Dendritic cell treated with granulocyte-macrophage colony-stimulating factor and Interleukin-4, amounts not matched to agents 40 ng/mL and 50 ng/mL, for 4 days (primary cell): ENCODE results near the gene AFDN.

Source experiments
- H3K27ac Mint-ChIP-seq: one replicate; pipeline ENCODE4 v1.8.0; 2022; ENCODE audit warnings: mild to moderate bottlenecking, mixed read lengths
- H3K27me3 Mint-ChIP-seq: one replicate; pipeline ENCODE4 v1.8.0; 2022; ENCODE audit warnings: mild to moderate bottlenecking, mixed read lengths
- H3K36me3 Mint-ChIP-seq: one replicate; pipeline ENCODE4 v1.8.0; 2022; ENCODE audit warnings: low read depth, mixed read lengths
- H3K4me1 Mint-ChIP-seq: one replicate; pipeline ENCODE4 v1.8.0; 2022; ENCODE audit warnings: low read depth, mixed read lengths
- H3K4me3 Mint-ChIP-seq: one replicate; pipeline ENCODE4 v1.8.0; 2022; ENCODE audit warnings: mild to moderate bottlenecking, moderate library complexity, mixed read lengths
- H3K9me3 Mint-ChIP-seq: one replicate; pipeline ENCODE4 v1.8.0; 2022; ENCODE audit warnings: mixed read lengths
- intact Hi-C: fragments of 100-400 bp; cut with micrococcal nuclease; formaldehyde crosslinking; loops from one replicate; pipeline ENCODE4 v1.15.0; 2022

AFDN gene, protein sequence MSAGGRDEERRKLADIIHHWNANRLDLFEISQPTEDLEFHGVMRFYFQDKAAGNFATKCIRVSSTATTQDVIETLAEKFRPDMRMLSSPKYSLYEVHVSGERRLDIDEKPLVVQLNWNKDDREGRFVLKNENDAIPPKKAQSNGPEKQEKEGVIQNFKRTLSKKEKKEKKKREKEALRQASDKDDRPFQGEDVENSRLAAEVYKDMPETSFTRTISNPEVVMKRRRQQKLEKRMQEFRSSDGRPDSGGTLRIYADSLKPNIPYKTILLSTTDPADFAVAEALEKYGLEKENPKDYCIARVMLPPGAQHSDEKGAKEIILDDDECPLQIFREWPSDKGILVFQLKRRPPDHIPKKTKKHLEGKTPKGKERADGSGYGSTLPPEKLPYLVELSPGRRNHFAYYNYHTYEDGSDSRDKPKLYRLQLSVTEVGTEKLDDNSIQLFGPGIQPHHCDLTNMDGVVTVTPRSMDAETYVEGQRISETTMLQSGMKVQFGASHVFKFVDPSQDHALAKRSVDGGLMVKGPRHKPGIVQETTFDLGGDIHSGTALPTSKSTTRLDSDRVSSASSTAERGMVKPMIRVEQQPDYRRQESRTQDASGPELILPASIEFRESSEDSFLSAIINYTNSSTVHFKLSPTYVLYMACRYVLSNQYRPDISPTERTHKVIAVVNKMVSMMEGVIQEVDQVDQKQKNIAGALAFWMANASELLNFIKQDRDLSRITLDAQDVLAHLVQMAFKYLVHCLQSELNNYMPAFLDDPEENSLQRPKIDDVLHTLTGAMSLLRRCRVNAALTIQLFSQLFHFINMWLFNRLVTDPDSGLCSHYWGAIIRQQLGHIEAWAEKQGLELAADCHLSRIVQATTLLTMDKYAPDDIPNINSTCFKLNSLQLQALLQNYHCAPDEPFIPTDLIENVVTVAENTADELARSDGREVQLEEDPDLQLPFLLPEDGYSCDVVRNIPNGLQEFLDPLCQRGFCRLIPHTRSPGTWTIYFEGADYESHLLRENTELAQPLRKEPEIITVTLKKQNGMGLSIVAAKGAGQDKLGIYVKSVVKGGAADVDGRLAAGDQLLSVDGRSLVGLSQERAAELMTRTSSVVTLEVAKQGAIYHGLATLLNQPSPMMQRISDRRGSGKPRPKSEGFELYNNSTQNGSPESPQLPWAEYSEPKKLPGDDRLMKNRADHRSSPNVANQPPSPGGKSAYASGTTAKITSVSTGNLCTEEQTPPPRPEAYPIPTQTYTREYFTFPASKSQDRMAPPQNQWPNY (N-terminal part only)

DNA sequence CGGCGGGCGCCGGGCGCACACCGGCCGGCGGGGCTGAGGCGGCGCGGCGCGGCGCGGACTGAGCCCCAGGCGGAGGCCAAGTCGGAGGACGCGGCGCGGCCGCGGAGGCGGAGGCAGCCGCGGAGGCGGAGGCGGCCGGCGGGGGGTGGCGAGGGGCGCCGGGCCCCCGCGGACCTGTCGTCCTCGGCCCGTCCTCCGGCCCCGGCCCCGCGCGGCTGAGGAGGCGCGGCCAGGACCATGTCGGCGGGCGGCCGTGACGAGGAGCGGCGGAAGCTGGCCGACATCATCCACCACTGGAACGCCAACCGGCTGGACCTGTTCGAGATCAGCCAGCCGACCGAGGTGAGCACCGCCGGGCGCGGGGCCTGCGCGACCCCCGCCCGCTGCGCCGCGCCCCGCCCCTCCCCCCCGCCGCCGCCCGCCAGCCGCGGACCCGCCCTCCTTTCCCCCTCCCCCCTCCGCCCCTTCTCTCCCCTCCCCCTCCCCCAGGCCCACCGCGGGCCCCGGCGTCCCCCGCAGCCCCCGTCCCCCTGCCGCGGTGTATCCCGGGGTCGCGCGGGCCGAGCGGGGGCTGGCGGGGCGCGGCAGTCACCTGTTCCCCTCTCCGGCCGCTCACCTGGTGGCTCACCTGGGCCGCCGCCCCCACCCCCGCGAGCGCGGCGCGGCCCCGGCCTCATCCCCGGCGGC, at the start of gene AFDN:
TSS of gene AFDN (plus strand) at position 16 of the 687 bp plus-strand sequence. CDS start at position 238, 222 bp downstream.
- peaks cover 13% of the 10 kb centered on the region for H3K36me3 Mint-ChIP-seq
- intact Hi-C loops = loop anchor here (10.0 kb wide), 1 partner anchor 1388 kb away; no protein-coding TSS in a partner anchor
- peak within 1 kb of the TSS; percentile 81 for H3K4me3 Mint-ChIP-seq
- peaks cover 28% of the 10 kb centered on the region for H3K4me1 Mint-ChIP-seq
- no peaks in the 10 kb centered on the region for H3K9me3 Mint-ChIP-seq
- H3K27ac Mint-ChIP-seq = peak within 1 kb of the TSS; percentile 72
- H3K27me3 Mint-ChIP-seq = peaks cover 68% of the 10 kb centered on the region

DNA sequence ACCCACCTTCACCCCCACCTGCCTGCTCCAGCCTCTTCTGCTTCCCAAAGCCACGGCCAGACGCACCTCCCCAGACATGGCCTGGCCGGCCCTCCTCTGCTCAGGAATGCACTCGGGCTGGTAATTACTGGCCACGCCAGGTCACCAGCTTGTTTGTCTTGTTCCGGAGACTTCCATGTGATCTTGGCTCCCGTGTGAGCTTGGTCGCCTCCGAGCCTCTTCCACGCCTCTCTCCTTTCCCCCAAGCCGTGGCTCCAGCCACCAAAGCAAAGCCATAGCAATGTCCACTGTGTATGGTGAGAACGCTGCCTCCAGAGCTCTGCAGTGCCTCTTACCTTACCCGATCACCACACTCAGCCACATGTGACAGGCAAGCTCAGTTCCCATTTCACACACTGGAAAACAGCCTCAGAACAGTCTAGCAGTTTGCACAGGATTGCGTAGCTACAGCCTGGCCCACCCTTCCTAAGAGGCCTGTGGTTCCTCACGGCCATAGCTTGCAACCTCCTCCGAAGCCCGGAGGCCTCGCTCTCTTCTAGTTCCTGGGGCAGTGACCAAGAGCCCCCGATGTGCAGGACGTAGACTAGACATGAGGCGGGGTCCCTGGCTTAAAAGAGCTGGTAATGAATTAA, 48.1 kb upstream of the AFDN start:
- intact Hi-C loops = no loop called here
- Mint-ChIP-seq H3K4me3 (no peak overlapping the region), H3K4me1 (no peaks in the 10 kb centered on the region), H3K36me3 (no peaks in the 10 kb centered on the region), H3K9me3 (no peaks in the 10 kb centered on the region), H3K27ac (no peak overlapping the region), H3K27me3 (peaks cover 6% of the 10 kb centered on the region)

DNA sequence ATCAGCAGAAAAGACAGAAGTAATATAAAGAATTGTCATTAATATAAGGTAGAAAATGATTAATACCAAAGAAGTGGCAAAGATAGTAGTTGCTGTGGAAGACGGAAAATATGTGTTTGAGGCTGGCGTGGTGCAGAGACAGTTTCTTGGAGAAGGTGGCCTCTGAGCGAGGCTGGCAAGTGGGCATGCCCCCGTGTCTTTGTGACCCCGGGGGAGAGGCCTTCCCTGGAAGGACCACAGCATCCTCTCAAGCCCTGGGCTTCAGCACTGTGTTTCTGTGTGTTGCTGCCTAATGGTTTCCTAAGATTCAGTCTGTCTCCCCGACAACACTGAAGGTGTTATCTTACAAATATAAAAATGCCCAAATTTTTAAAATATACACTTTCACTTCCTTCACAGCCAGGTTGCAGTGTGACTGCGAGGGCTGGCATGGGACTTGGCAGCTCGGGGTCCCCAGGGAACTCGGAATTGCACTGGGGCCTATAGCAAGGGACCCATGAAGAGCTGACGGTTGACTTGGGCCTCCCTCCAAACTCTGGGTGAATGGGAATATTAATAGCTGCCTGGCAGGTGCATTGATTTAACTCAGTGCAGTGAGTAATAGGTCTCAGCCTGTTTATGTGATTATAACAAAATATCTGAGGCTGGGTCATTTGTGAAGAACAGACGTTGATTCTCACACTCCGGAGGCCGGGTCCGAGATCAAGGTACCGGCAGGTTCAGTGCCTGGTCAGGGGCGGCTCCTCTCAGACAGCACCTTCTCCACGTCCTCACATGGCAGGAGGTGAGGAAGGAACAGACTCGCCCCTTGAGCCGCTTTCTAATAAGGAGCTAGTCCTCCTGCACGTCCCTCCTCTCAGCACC, 47.4 kb upstream of the AFDN start:
- no peak overlapping the region for H3K4me3 Mint-ChIP-seq
- H3K27me3 Mint-ChIP-seq = peaks cover 4% of the 10 kb centered on the region
- no peaks in the 10 kb centered on the region for H3K4me1 Mint-ChIP-seq
- intact Hi-C loops = no loop called here
- H3K27ac Mint-ChIP-seq = no peak overlapping the region
- no peaks in the 10 kb centered on the region for H3K36me3 Mint-ChIP-seq
- no peaks in the 10 kb centered on the region for H3K9me3 Mint-ChIP-seq

DNA sequence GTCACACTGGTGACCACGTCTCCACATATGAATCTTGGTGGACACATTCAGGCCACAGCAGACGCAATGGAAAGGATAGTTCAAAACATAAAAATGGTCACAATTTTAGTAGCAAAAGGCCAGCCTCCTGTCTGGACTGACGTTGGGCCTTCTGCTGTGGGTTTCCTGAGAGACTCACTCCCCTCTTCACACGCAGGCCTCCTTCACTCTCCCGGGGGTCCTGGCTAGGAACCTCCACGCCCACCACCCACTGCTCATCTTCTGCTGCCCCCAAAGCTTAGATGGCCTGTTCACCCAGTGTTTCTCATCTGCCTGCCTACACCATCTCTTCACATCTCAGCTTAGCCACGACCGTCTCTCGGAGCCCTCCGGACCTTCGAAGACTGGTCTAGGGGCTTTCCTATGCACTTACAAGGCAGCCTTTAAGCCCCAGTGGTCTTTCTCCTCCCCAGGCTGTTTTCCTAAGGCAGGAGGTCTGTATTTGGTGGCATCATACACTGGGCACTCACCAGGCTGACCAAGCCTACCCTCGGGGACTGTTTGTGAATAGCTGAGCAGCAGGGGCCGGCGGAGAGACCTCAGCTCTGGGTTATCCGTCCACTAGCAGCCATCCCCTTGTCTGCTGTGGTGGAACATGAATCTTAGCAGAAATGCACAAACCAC, 46.6 kb upstream of the AFDN start:
- H3K4me3 Mint-ChIP-seq = no peak overlapping the region
- no peaks in the 10 kb centered on the region for H3K4me1 Mint-ChIP-seq
- no peak overlapping the region for H3K27ac Mint-ChIP-seq
- intact Hi-C loops = no loop called here
- H3K9me3 Mint-ChIP-seq = no peaks in the 10 kb centered on the region
- H3K27me3 Mint-ChIP-seq = peaks cover 4% of the 10 kb centered on the region
- H3K36me3 Mint-ChIP-seq = no peaks in the 10 kb centered on the region

DNA sequence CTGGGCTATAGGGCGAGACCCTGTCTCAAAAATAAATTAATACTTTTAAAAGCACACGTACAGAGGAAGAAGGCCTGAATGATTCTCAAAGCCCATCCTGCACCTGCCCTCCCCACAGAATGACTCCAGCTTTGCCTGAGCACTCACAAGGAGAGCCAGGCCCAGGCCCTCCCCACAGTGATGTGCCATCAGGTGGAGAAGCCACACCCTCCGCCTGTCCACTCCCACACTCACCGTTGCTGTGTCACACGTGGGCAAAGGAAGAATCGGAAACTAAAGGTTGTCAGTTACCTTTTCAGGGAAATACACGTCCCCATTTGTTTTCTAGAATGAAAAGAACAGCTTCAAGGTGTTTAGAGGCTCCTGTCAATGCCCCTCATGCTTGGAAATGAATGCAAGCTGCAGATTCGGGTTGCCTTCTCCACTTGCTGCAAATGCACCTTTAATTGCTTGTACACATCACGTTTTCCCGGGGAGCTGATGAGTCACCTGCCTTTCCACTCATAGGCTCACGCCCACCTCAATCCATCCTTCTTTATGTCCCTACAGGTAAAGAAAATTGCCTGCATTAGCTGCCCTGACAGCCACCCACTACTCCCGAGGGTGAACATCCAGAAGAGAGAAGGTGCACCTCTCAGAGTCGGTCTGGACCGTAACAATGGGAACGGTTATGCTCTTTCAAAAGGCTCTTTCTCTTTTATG, 45.5 kb upstream of the AFDN start:
- Mint-ChIP-seq H3K4me3 (no peak overlapping the region), H3K27ac (no peak overlapping the region), H3K27me3 (peaks cover 4% of the 10 kb centered on the region), H3K4me1 (no peaks in the 10 kb centered on the region), H3K9me3 (no peaks in the 10 kb centered on the region), H3K36me3 (no peaks in the 10 kb centered on the region)
- intact Hi-C loops = no loop called here

DNA sequence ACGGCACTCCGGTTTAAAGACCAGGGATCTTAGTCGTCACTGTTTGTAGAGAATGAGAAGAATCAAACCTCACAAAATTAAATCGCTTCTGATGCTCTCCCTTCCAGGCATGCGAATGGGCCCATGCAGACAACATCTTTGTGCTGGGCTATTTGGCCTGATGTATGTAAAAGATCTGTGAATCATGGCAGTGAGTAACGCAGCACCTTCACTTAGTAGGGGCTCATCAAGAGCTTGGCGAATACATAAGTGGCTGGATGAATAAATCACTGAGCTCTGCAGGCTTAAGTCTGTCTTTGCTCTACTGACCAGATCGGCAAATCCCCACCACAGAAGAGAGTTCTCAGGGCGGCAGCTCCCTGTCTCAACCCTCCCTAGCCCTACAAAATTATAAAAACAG, 44.8 kb upstream of the AFDN start:
- H3K4me1 Mint-ChIP-seq = no peaks in the 10 kb centered on the region
- intact Hi-C loops = no loop called here
- H3K9me3 Mint-ChIP-seq = no peaks in the 10 kb centered on the region
- H3K36me3 Mint-ChIP-seq = no peaks in the 10 kb centered on the region
- no peak overlapping the region for H3K27ac Mint-ChIP-seq
- peaks cover 2% of the 10 kb centered on the region for H3K27me3 Mint-ChIP-seq
- H3K4me3 Mint-ChIP-seq = no peak overlapping the region

DNA sequence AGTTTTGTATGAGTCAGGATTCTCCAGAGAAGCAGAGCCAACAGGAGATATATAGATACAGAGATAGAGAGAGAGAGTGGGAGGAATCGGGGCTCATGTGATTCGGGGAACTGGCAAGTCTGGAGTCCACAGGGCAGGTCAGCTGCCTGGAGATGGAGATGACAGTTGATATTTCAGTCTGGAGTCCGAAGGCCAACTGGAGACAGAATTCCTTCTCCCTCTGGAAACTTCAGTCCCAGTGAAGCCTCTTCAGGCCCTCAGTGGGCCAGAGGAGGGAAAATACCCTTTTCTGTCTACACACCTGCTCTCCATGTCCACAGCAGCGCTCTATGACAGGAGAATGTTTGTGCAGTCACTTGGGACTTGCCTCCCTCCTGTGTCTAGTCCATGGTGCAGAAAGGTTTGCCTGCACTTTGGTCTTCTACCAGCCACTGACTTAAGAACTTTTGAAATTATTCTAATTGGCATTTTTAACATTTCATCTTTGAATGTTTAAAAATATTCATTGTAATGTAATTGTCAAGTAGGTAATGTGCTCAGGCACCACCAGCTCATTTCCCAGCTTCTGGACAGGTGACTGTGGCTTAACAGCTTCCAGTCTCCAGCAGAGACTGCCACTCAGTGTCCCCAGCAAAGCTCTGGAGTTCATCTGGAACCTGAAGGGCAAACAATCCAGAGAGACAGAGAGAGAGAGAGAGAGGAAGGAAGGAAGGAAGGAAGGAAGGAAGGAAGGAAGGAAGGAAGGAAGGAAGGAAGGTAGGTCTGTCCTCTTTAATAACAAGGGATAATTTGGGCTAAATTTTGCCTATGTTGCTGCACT, 43.8 kb upstream of the AFDN start:
- no peak overlapping the region for H3K4me3 Mint-ChIP-seq
- no peaks in the 10 kb centered on the region for H3K4me1 Mint-ChIP-seq
- H3K27ac Mint-ChIP-seq = no peak overlapping the region
- H3K9me3 Mint-ChIP-seq = no peaks in the 10 kb centered on the region
- peaks cover 1% of the 10 kb centered on the region for H3K27me3 Mint-ChIP-seq
- H3K36me3 Mint-ChIP-seq = no peaks in the 10 kb centered on the region
- intact Hi-C loops = no loop called here

DNA sequence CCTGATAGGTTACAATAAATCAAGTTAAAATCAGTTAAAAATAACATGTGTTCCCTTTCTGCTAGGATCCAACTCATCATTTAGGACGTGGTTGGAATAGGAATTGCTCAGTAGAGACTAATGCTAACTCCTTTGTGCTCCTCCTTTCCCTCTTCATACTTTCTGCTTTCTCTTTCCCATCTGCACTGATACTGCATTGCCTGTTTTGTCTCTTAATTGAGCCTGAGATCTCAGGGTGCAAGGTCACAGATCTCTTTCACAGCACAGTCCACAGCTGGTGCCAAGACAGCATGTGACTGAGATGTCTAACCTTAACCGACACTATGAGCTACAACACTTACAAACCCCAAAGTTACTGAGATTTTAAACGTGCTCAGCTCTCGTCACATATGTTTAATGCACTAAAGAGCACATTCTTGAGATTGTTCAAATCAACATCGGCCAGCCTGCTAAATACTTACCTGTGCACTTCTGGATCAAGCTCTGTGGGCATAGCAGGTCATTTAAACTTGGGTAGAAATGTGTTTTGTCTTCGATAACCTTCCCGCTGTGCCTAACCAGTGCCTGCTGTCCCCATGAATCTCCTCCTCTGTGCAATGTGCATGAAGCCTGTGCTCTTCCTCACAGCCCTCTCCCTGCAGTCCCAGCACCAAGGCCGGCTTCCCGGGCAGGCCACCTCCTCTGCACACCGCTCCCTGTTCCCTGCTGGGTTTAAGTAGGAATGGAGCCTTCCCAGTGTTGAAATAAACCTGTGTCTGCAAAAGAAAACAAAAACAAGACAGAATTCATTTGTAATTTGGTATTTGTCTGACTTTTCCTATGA, 39.6 kb upstream of the AFDN start:
- H3K36me3 Mint-ChIP-seq = no peaks in the 10 kb centered on the region
- H3K27me3 Mint-ChIP-seq = peaks cover 4% of the 10 kb centered on the region
- H3K27ac Mint-ChIP-seq = no peak overlapping the region
- no peak overlapping the region for H3K4me3 Mint-ChIP-seq
- H3K4me1 Mint-ChIP-seq = peaks cover 13% of the 10 kb centered on the region
- H3K9me3 Mint-ChIP-seq = peaks cover under 1% of the 10 kb centered on the region
- intact Hi-C loops = no loop called here

DNA sequence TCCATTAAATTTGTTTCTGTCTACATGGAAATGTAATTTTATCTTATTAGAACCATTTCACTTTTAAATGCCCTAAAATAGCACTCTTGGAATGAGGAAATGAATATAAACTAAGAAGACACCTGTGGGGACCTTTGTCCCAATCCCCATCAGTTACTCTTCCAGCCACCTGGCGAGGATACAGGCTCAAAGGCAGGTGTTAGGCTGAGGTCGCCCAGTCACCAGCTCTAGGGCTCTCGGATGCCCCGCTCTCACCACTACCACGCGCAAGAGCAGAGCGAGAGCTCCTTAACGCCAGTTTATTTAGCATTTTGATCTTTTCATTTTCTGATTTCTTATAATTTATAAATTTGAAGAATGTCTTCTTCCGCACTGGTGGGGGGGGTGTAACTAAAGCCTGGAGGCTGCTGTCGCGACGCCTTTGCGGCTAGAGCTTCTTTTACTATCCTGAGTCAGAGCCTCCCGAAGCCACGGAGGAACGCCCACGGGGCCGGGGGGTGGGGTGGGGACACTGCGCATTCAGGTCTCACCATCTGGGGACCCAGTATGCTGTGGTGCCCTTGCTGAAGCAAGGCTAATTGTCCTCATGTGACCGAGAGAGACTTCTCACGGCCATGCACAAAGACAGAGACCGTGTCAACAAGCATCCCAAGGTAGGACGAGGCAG, 38.7 kb upstream of the AFDN start:
- no peaks in the 10 kb centered on the region for H3K36me3 Mint-ChIP-seq
- H3K27me3 Mint-ChIP-seq = peaks cover 8% of the 10 kb centered on the region
- peaks cover 14% of the 10 kb centered on the region for H3K4me1 Mint-ChIP-seq
- intact Hi-C loops = no loop called here
- H3K27ac Mint-ChIP-seq = no peak overlapping the region
- no peak overlapping the region for H3K4me3 Mint-ChIP-seq
- peaks cover 11% of the 10 kb centered on the region for H3K9me3 Mint-ChIP-seq

DNA sequence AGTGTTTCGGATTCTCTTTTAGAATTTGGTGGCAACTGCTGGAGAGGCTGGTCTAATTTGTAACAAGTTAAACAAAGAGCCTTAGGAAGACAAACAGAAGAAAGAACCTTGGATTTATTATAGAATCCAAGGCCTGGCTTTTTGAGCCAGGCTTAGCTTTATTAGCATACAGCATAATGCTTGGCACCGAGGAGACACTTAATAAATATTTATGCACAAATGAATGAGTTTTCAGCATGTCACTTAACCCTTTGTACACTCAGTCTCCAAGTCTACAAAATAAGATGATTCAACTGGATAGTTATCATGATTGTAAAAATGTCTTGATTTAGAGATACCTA, 38.2 kb upstream of the AFDN start:
- Mint-ChIP-seq H3K27ac (no peak overlapping the region), H3K4me1 (peaks cover 14% of the 10 kb centered on the region), H3K4me3 (no peak overlapping the region), H3K36me3 (no peaks in the 10 kb centered on the region), H3K9me3 (peaks cover 11% of the 10 kb centered on the region), H3K27me3 (peaks cover 11% of the 10 kb centered on the region)
- intact Hi-C loops = no loop called here
